ENCODE data around the gene BTN1A1. TPM values are rescaled to one million over a fixed set of nuclear protein-coding genes. Genes with fewer than 3 reads are reported as not detected.
A peak's percentile ranks its signal among the peaks of the same experiment; 100 is the strongest.

Gene BTN1A1
- total RNA-seq, 1 donor from 2014 or later = not detected

DNA sequence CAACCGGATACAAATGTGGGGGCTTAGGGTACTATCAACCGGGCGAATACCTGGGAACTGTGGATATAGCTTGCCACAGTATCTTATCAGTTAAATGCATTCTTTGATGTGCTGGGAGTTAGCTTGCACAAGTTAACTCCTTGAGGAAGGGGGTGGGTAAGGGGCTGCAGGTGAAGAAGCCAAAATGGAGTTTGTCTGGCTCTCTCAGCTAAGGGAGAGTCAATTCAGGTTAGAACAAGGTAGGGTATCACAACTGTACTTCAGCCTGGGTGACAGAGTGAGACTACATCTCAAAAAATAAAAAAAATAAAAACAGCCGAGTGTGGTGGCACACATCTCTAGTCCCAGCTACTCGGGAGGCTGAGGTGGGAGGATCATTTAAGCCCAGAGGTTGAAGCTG, 8.5 kb upstream of the BTN1A1 start:
- no peaks in the 10 kb centered on the region for H3K4me1 ChIP-seq
- DNase-seq (ENCODE audit: low spot score in 2 of 2) = no peak
- no peak overlapping the region for H3K4me3 ChIP-seq
- no peaks in the 10 kb centered on the region for H3K9me3 ChIP-seq
- intact Hi-C loops (cut with DNase I) = no loop called here
- TF ChIP-seq, protein P1, sequence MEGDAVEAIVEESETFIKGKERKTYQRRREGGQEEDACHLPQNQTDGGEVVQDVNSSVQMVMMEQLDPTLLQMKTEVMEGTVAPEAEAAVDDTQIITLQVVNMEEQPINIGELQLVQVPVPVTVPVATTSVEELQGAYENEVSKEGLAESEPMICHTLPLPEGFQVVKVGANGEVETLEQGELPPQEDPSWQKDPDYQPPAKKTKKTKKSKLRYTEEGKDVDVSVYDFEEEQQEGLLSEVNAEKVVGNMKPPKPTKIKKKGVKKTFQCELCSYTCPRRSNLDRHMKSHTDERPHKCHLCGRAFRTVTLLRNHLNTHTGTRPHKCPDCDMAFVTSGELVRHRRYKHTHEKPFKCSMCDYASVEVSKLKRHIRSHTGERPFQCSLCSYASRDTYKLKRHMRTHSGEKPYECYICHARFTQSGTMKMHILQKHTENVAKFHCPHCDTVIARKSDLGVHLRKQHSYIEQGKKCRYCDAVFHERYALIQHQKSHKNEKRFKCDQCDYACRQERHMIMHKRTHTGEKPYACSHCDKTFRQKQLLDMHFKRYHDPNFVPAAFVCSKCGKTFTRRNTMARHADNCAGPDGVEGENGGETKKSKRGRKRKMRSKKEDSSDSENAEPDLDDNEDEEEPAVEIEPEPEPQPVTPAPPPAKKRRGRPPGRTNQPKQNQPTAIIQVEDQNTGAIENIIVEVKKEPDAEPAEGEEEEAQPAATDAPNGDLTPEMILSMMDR (IDR thresholded peaks at IDR 0.05) = no peak
- no peaks in the 10 kb centered on the region for H3K36me3 ChIP-seq
- no peak overlapping the region for H3K27ac ChIP-seq
- H3K27me3 ChIP-seq = no peaks in the 10 kb centered on the region

DNA sequence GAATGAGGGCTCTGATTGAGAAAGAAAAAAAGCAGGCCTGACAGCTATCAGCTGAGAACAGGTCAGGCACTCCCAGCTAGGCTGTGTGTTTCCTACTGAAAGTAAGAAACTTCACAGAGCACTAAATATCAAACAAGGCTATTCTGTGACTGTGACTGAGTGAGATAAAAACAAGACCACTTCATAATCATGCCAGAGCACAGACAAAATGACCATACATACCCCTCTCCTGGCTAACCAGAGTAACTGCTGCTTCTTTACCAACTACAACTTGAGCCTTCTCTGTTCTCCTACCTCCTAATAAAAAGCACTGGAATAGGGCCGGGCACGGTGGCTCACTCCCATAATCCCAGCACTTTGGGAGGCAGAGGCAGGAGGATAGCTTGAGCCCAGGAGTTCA, 6.8 kb upstream of the BTN1A1 start:
- TF ChIP-seq, protein P1 (IDR thresholded peaks at IDR 0.05) = no peak
- DNase-seq (ENCODE audit: low spot score in 2 of 2) = no peak
- no peaks in the 10 kb centered on the region for H3K27me3 ChIP-seq
- no peaks in the 10 kb centered on the region for H3K9me3 ChIP-seq
- no peak overlapping the region for H3K4me3 ChIP-seq
- no peaks in the 10 kb centered on the region for H3K36me3 ChIP-seq
- H3K4me1 ChIP-seq = no peaks in the 10 kb centered on the region
- intact Hi-C loops (cut with DNase I) = no loop called here
- H3K27ac ChIP-seq = no peak overlapping the region

DNA sequence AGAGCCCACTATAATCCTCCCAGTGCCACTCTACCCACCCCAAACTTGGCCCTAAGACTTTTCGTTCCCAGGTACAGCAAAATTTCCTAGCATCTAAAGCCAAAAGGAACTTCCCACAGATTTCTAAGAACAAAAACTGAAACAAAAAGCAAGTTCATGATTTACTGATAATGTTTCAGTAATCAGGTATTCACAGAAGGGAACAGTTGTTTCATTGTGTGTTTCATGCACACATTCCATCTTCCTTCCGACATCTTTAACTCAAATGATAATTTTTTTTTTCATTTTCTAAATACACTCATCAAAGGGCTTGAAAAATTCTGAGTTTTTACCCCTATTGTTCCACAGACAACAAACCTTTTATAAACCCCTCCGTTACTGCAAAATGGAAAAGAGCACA, 6.0 kb upstream of the BTN1A1 start:
- intact Hi-C loops (cut with DNase I) = no loop called here
- H3K36me3 ChIP-seq = no peaks in the 10 kb centered on the region
- H3K4me3 ChIP-seq = no peak overlapping the region
- DNase-seq (ENCODE audit: low spot score in 2 of 2) = no peak
- H3K9me3 ChIP-seq = no peaks in the 10 kb centered on the region
- H3K27me3 ChIP-seq = no peaks in the 10 kb centered on the region
- H3K27ac ChIP-seq = no peak overlapping the region
- no peaks in the 10 kb centered on the region for H3K4me1 ChIP-seq
- TF ChIP-seq, protein P1 (IDR thresholded peaks at IDR 0.05) = no peak

DNA sequence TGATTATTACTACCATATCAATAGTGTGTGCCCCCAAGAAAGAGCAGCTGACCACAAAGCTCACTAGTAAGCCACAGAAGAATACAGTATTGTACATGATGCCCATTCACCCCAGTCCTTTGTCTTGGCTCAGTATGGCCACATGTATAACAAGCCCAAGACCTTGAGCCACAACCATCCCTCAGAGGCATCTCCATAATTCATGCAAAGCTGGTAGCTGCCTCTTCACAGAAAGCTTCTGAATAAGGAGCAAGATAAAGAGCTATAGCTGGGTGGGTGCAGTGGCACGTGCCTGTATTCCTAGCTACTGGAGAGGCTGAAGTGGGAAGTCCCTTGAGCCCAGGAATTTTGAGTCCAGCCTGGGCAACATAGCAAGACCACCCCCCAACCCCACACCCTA, 4.8 kb upstream of the BTN1A1 start:
- H3K4me3 ChIP-seq = no peak overlapping the region
- H3K36me3 ChIP-seq = no peaks in the 10 kb centered on the region
- TF ChIP-seq, protein P1 (IDR thresholded peaks at IDR 0.05) = no peak
- no peaks in the 10 kb centered on the region for H3K4me1 ChIP-seq
- DNase-seq (ENCODE audit: low spot score in 2 of 2) = no peak
- no peaks in the 10 kb centered on the region for H3K27me3 ChIP-seq
- no peak overlapping the region for H3K27ac ChIP-seq
- H3K9me3 ChIP-seq = no peaks in the 10 kb centered on the region
- intact Hi-C loops (cut with DNase I) = no loop called here

DNA sequence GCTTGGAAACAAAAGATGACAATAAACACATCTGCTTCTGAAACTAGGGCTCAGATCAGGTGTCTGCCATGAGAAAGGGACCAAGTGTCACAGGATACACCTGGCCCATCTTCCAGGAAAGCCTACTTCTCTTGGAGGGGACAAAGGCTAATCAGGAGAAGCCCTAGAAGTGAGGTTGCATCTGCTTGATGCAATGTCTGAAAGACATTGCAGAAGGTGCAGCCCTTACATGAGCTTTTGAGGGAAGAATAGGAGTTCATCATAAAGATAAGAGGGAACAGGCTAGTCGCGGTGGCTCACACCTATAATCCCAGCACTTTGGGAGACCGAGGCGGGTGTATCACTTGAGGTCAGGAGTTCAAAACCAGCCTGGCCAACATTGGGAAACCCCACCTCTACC, 2.5 kb upstream of the BTN1A1 start:
- DNase-seq (ENCODE audit: low spot score in 2 of 2) = no peak
- intact Hi-C loops (cut with DNase I) = no loop called here
- no peak overlapping the region for H3K27ac ChIP-seq
- H3K4me3 ChIP-seq = no peak overlapping the region
- H3K36me3 ChIP-seq = no peaks in the 10 kb centered on the region
- no peaks in the 10 kb centered on the region for H3K27me3 ChIP-seq
- TF ChIP-seq, protein P1 (IDR thresholded peaks at IDR 0.05) = no peak
- H3K4me1 ChIP-seq = no peaks in the 10 kb centered on the region
- H3K9me3 ChIP-seq = no peaks in the 10 kb centered on the region

DNA sequence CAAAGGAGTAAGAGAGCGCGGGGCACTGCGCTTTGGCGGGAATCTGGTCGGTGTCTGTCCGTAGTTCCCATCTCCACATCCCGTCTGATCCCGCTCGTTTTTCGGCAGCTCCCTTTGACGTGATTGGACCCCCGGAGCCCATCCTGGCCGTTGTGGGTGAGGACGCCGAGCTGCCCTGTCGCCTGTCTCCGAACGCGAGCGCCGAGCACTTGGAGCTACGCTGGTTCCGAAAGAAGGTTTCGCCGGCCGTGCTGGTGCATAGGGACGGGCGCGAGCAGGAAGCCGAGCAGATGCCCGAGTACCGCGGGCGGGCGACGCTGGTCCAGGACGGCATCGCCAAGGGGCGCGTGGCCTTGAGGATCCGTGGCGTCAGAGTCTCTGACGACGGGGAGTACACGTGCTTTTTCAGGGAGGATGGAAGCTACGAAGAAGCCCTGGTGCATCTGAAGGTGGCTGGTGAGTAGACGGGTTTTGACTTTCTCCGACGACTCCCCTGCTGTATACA, 1.4 kb downstream of the BTN1A1 start:
- no peaks in the 10 kb centered on the region for H3K36me3 ChIP-seq
- no peaks in the 10 kb centered on the region for H3K9me3 ChIP-seq
- DNase-seq (ENCODE audit: low spot score in 2 of 2) = no peak
- H3K4me3 ChIP-seq = peak overlapping the region; percentile 45 to 51
- no peaks in the 10 kb centered on the region for H3K4me1 ChIP-seq
- intact Hi-C loops (cut with DNase I) = no loop called here
- TF ChIP-seq, protein P1 (IDR thresholded peaks at IDR 0.05) = no peak
- H3K27ac ChIP-seq = no peak overlapping the region
- H3K27me3 ChIP-seq = no peaks in the 10 kb centered on the region
